NCI-H1092 treated with DMSO at 0.1 percent for 48 hours (cell line): ENCODE measurements around the gene REXO1.

Experiments
- DNase-seq: peaks from one replicate; lab custom pipeline; 2025; lab: John Stamatoyannopoulos, UW

The REXO1 gene

DNA sequence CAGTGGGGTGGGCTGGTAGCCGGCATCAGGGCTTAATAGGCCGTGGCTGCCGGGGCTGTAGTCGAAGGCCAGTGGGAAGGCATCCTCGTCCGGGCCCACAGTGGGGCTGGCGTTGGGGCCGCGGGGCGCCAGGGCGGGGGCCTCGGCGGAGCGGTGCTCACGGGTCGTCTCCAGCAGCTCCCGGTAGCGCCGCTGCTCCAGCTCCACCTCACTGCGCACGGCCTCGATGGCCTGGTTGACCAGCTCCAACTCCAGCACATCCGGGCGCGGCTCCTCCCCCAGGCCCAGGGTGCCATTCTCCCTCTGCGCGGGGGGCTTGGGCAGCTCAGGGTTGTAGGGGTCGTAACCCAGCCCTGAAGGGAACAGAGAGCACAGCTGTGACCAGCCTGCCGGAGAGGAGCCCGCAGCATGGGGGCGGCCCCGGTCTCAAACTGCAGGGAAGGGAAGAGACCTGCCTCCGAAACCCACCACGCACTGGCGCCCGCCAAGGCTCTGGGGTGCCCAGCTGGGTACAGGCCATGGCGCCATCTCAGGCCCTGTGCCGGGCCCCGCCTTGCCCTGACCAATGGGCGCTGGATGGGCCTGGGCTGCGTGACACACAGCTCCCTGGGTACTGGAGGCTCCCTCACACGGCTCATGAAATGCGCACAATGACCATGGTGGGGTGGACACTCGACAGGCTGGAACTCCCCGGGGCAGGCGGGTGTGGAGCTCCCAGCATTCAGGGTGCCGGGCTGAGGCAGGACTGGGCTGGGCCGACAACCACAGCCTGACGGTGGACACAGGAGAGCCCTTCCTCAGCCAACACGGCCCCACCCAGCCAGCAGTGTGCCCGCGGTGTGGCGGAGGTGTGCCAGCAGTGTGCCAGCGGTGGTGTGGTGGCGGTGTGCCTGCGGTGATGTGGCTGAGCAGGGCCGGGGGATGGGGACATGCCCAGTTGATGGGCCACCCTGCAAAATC is 19.7 kb downstream of the REXO1 start:
- DNase-seq: no peak

DNA sequence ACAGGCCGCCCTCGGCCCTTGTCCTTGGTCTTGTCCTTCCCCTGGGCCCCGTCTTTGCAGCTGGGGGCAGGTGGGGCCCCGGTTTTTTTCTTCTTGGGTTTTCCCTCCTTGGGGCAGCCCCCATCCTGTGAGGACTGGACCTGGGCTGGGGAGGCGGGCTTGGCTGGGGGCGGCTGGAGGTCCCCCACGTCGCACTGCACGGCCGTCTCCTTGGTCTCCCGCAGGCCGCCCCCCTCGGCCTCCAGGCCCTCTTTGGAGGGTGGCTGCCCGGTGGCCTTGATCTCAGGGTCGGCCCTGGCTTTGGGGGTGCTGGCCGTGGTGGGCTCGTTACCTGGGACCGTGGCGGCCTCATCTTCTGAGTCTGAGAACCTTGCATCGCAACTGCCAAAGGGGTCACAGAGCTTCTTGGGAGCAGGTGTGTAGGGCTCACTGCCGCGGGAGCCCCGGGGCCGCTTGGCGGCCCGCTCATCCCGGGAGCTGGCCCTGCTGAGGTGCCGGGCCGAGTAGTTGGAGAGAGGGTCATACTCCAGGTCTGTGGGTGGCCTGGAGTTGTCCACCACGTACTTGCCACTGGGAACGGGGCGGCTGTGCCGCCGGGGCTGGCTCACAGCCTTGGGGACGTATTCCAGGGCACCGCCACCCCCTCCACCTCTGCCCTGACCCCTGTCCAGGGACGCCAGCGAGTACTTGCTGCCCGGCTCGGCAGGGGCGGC is 20.6 kb downstream of the REXO1 start:
- DNase-seq: no peak

DNA sequence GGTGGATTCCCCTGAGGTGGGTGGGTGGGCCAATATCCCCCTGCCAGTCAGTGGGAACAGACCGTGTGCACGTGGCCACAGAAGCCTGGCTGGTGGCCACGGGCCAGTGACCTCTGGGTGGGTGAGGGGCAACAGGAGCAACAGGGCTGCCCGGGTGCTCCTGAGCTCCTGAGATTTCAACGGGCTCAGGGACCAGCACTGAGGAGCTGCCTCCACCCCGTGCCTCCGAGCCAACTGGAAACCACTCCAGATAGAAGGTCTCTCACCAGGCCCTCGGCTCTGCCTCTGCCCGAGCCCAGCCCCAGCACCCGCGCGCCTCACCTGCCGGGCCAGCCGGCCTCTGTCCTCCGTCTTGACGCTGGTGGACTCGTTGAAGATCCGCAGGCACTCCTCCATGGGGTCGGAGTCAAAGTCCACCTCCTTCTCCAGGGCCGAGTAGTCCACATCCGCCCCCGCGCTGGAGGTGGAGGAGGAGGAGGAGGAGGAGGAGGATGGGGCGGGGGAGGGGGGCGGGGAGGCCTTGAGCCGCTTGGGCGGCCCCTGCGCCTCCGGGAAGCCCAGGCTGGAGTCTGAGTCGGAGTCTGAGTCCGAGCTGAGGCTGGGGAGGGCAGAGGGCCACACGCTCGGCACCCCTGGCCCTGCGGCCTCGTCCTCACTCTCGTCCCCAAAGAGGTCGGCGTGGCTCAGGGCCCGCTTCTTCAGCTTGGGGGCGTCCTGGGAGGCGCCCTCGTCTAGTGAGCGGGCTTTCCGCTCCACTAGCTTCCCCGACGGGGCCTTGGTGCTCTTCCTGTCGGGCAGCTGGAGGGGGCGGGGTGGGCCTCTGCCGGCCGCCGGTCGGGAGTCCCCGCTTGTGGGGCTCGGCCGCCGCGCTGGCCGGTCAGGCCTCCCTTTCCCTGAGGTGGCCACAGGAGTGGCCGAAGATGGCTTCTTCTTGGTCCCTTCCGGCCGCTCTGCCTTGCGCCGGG is 21.4 kb downstream of the REXO1 start:
- no peak for DNase-seq

DNA sequence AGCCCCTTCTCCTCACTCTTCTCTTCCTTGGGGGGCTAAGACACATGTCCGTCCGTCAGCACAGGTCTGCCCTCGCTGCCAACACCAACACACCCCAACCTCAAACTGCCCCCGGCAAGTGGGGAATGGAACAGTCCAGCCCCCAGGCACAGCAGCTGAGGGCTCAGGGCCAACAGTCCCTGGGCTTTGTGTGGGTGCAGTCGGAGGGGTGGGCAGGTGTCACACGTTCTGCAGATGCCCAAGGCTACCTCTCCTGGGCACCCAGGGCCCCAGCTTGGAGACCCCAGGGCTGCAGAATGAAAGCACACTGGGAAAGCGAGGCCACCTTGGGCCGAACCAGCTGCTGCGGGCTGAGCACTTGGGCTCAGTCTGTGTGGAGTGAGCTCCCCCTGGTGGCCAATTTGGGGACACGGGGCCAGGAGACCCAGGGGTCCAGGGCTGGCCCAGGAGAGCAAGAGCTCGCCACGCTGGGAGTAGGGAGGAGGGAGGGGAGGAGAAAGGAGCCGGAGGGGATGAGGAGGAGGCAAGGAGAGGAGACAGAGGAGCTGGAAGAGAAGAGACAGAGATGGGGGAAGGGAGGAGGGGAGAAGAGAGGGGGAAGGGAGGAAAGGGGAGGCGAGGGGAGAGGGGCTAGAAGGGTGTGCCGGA is 22.2 kb downstream of the REXO1 start:
- peak; percentile 60 for DNase-seq

DNA sequence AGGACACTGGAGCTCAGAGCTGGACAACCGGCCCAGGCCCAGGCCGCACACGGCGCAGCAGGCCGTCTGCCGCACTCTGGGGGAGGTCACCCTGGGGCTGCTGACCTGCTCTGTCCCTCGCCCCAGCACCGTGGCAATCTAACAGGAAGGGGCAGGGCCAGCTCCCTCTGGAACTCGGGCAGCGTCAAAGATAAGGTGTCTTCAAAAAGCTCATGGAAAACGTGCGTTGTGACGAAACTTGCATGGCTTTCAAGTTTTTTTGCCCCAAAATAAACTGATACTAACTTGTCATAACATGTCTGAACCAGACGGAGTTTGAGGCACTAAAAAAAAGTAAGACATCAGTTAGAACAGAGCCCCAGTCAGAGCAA is 24.0 kb downstream of the REXO1 start:
- no peak for DNase-seq

DNA sequence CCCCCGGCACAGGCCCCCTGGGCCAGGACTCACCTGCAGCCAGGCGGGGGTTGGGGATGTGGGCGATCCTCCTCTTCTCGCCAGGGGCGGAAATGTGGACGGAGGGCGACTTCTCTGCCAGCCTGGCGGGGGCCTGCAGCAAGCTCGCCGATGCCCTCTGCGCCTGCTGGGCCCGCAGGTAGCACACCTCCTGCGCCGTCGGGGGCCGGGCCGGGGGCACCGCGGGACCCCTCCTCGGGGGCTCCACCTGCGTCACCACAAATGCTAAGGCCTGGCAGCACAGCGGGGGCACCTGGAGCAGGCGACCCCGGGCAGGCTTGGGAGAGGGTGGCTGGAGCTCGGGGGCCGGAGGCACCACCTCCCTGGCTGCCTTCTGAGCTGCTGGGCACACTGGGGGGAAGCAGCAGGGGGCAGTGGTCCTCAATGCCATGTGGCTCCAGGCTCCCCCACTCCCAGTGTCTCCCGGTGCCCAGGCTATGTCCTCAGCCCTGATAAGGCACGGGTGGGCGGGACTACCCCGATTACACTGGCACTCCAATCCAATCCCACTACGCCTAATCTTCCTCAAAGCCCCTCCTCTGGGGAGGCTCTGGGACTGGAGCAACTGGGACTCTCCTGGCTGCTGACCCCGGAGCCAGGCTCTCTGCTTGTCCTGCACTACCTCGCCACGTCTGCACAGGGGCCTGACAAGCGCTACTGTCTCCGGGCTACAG is 24.6 kb downstream of the REXO1 start:
- DNase-seq: no peak

DNA sequence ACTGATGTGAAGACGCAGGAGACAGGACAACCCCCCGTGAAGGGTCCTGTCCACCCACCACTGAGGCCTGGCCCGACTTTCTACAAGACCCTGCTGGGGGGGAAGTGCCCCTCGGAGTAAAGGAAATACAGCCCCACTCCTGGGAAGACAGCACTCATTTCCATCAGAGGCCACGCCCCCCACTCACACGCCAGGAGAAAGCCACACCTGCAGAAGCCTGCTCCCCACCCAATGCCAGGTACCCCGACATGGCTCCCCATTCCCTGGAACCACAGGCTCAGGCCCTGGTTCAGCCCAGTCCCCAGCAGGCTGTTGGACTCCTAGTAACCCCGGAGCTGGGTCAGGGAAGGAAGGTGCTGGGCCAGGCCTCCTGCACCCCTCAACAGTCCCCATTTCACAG is 25.3 kb downstream of the REXO1 start:
- no peak for DNase-seq

DNA sequence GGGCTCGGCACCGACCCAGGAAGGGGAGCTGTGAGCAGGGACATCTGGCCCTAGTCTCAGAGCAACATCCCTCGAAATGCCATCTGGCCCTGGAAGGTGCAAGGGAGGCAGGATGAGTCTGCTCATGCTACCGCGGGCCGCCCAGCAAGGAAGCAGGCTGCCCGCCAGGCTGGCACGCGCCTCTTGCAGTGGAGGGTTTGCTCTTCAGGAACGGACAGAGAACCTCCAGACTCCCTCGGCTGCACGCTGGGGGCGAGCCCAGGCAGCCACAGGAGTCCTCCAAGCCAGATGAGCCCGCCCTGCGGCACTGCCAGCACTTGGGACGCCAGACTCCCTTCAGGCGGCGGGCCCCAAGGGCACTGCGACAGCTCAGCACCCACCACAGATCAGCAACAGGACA is 26.1 kb downstream of the REXO1 start:
- no peak for DNase-seq

DNA sequence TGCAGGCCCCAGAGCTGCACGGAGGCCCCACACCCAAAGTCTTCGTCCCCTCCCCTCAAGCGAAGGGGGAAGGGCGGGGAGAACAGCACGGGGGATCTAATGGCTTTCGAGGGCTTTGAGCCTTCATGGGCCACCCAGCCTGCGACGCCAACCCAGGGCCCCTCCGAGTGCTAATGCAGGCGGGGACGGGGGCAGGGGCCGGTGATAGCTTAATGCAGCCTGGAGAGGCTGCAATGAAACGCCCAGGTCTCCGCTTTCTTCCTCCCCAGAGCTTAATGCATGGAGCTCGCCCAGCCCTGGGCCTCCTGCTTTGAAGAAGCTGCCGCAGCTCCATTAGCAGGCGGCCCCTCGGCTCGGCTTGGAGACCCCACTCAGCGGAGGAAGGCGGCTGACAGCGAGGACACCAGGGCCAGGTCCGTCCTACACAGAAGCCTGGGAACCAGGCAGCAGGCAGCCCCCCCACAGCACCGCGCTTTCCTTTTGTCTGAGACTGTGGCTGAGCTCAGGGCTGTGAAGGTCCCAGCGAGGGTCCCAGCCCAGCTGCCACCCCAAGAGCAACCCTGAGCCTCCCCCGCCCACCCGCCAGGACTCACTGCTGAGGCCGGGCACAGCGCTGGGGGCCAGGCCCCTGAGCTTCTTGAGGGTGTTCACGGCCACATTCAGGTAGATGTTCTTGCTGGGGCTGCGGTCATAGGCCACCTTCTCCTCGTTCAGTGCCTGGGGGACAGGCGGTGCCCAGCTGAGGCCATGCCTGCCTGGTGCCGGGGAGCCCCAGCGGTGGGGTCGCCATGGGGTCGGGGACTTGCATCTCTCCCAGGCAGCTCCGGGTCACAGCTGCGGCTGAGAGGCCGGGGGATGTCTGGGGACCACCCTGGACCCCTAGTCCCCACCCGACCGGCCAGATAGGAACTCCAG is 28.7 kb downstream of the REXO1 start:
- DNase-seq: no peak

DNA sequence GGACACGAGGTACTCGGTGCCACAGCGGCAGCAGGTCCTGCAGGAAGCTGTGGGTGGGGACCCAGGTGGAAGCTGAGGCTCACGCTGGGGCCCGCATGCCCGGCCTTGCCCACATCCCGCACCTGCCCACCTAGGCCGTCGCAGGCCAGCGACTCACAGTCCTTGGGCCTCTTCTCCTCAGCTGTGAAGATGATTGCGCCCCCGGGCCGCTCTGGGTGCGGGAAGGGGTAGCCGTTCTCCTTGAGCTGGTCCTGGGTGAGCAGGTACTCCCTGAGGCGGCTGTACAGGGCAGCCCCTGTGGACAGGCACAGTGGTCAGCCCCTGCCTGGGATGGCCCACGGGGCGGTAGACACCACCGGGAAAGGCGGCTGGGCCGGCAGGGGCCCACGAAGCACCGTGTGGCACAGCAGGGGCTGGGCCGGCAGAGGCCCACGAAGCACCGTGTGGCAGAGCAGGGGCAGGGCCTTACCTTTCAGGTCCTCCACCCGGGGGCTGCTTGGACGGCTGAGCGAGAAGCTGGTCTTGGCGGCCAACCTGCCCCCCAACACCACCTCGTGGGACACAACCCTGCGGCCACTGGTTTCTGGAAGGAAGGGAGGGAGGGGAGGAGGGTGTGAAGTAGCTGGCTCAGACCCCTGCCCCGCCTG is 29.6 kb downstream of the REXO1 start:
- DNase-seq: no peak

DNA sequence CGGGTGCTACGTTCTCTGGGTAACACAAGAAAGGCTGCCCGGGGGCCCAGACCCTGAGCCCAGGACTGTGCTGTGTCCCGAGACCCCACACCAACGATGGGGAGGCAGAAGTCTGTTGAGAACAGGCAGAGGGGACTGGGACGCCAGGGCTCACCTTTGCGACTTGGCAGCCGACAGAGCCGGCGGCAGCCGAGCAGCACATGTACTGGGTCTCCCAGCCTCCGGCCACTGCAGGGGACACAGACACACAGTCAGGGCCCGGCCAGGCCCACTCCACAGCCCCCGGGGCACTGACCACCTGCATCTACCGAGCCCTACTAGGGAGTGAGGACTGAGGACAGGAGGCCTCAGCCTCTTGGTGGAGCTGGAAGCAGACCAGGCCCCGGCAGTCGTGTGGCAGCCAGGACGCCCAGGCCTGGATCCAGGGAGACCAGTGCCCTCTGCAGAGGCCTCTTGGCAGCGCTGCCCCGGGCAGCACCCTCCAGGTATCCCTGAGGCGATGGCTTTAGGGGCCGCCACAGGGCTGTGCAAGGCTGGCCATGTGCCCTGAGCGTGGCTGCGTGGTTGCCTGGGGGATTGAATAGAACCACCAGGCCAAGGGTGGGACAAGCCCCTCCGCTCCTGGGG is 30.6 kb downstream of the REXO1 start:
- no peak for DNase-seq

DNA sequence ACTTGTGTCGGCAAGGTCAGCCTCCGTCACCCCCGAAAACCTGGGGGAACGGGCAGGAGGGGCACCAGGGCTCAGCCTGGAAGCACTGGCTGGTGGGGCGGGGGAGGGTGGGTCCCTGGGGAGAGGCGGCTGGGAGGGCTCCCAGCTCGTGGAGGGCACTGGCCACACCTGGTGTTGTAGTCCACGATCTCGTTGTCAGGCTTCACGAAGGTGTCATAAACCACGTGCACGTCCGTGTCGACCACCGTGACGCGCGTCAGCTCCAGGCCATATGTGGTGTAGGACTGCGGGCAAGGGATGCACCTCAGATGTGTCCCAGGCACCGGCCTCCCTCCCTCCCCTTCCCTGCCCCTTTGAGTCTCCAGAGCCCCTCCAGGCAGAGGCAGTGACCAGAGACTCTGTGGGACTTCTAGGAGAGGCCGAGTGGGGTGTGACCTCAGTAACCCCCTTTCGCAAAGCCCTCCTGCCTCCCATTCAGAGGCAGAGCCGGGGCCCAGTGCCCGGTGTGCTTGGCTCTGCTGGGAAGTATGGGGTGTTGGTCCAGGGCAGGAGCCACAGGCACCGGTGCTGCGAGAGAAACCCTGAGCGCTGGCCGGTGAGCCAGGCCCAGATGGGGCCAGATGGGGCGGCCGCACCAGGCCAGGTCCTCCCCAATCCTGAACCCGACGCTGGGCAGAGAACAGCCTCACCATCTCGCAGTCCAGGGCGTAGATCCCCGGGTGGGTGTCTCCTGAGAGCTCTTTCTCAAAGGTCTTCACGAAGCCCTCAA is 31.6 kb downstream of the REXO1 start:
- no peak for DNase-seq

DNA sequence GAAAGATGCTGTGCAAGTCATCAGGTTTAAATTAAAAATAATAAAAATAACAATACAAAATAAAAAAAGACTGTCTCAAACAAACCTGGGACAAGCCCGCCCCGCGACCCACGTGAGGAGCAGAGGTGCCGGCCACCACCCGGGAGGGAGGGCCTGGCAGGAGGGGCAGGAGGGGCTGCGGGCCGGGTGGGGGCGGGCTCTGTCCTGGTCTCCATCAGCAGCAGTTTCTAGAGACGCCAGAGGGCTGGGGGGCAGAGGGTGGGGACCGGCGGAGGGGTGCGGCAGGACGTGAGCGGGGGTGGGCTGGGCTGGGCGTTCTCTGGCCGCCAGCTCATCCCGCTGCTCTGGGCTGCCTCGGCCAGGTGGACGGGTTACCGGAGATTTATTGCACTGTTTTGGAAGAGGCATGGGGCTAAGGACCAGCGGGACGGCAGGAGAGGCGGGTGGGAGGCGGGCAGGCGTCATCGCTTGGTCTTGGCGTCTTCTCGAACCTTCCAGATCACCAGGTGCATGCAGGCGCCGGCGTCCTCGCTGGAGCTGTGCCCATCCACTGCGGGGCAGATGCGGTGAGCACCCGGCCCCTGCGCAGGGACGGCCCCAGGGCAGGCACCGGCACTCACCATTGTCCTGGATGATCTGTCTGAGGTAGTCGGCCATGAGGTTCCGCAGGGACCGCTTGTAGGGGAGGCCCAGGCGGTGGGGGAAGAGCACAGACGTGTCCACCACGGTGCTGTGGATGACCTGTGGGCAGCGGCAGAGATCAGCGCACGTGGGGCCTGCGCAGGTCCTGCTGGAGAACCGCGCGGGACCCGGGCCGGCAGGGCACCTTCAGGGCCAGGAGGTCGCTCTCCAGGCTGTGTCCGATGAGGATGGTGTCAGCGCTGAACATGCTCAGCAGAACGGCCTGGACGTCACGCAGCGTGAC is 32.4 kb downstream of the REXO1 start:
- no peak for DNase-seq

DNA sequence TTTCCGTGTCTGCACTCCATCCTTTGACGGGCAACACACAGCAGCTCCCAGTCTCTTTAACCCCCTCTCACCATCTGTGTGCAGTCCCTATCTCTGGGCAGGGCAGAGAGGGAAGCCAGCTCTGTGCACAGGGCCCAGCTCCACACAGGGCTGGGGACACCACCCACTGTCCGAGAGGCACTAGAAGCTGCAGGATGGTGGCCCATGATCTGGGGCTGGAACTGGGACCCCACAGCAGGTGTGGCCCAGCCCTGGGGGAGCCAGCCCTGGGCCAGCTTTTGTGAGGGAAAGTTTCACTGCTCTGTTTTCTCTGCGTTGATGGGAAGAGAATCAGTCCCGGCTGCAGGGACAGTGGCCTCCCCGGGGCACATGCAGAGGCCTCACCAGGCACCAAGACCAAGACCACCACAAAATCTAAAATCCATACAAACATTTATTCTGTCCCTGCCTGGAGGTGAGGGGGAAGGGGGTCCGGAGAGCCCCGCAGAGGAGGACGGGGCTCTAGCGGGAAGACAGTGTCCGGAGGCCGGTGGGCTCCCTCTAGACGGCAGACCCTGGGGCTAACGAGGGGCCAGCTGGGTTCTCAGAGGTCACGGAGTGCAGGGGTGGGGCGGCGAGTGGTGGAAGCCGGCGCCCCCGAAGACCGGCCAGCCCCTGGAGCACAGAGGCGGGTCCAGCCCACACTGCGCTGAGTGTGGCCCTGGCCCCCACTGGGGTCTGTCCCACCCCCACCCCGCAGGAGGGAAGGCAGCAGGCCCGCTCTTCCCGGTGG is 33.3 kb downstream of the REXO1 start:
- no peak for DNase-seq

DNA sequence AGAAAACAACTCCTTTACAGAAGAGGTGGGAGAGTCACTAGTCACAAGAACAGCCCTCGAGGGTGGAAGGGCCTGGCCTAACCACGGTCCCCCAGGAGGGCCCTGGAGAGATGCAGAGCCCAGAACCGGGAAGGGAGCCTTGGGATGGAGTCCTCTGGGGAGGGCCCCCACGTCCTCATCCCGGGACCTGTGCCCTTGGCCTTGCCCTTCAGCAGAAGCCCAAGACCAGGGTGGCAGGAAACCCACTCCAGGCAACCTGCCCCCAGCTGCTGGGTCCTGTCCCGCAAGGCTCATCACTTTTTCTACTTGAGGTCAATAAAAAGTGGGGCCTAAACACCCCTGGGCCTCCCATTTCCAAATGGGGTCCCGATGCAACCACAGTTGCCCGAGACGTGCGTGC is 33.9 kb downstream of the REXO1 start:
- no peak for DNase-seq
